Trophoblast cell (in vitro differentiated cells and primary cell): Measurements from ENCODE around the gene ZNF600.
A peak's percentile ranks its signal among the peaks of the same experiment; 100 is the strongest.
"Not testable (repeated sequence)": the region's sequence is repeated elsewhere in the genome, so short reads cannot be mapped to it uniquely, and the experiment has no call there.

Experiments
- DNase-seq, 2 donors: peaks; one replicate each; pipeline ENCODE4 v3.0.0-alpha.2; 2016
- H2AFZ ChIP-seq: 2 replicates; pipeline ENCODE4 v1.6.1; 2013; ENCODE audit warnings: low read length, moderate library complexity, mild to moderate bottlenecking; ENCODE audit not compliant: insufficient read depth, poor library complexity
- H2AK5ac ChIP-seq: 2 replicates; pipeline ENCODE4 v1.6.1; 2013; ENCODE audit warnings: mild to moderate bottlenecking, low read length
- H2BK120ac ChIP-seq: 2 replicates; pipeline ENCODE4 v1.6.1; 2013; ENCODE audit warnings: low read length, mild to moderate bottlenecking, moderate library complexity; ENCODE audit not compliant: insufficient read depth, poor library complexity
- H2BK12ac ChIP-seq: 2 replicates; pipeline ENCODE4 v1.6.1; 2013; ENCODE audit warnings: mild to moderate bottlenecking, low read length, moderate library complexity
- H2BK5ac ChIP-seq: 2 replicates; pipeline ENCODE4 v1.6.1; 2013; ENCODE audit warnings: low read length, low read depth, moderate library complexity, mild to moderate bottlenecking; ENCODE audit not compliant: poor library complexity
- H3K14ac ChIP-seq: 2 replicates; pipeline ENCODE4 v1.6.1; 2013; ENCODE audit warnings: mild to moderate bottlenecking, low read length
- H3K18ac ChIP-seq: 2 replicates; pipeline ENCODE4 v1.6.1; 2013; ENCODE audit warnings: mild to moderate bottlenecking, low read length
- H3K23ac ChIP-seq: 2 replicates; pipeline ENCODE4 v1.6.1; 2013; ENCODE audit warnings: low read length
- H3K27ac ChIP-seq: 2 replicates; pipeline ENCODE4 v1.5.1; 2013; ENCODE audit warnings: low read depth, mild to moderate bottlenecking, inconsistent platforms, low read length, moderate library complexity
- H3K27me3 ChIP-seq: 2 replicates; pipeline ENCODE4 v1.6.1; 2013; ENCODE audit warnings: inconsistent platforms, mild to moderate bottlenecking, low read length, moderate library complexity; ENCODE audit not compliant: insufficient read depth
- H3K36me3 ChIP-seq, 2 experiments: 1 replicate in 1 of 2; 2 replicates in 1 of 2; pipeline ENCODE4 v1.6.1; 2013; ENCODE audit warnings: low read length in 2 of 2, mild to moderate bottlenecking in 2 of 2, moderate library complexity in 1 of 2; ENCODE audit not compliant: insufficient read depth in 2 of 2, control insufficient read depth in 1 of 2
- H3K4ac ChIP-seq: 2 replicates; pipeline ENCODE4 v1.6.1; 2013; ENCODE audit warnings: low read depth, mild to moderate bottlenecking, low read length, moderate library complexity
- H3K4me1 ChIP-seq, 2 experiments: 1 replicate in 1 of 2; 2 replicates in 1 of 2; pipeline ENCODE4 v1.6.1; 2013; ENCODE audit warnings: low read length in 2 of 2, mild to moderate bottlenecking in 2 of 2, moderate library complexity in 1 of 2; ENCODE audit not compliant: insufficient read depth in 2 of 2, control insufficient read depth in 1 of 2
- H3K4me2 ChIP-seq: 2 replicates; pipeline ENCODE4 v1.6.1; 2013; ENCODE audit warnings: inconsistent platforms, mild to moderate bottlenecking, low read length, moderate library complexity
- H3K4me3 ChIP-seq: 2 replicates; pipeline ENCODE4 v1.5.1; 2013; ENCODE audit warnings: mild to moderate bottlenecking, low read depth, low read length, inconsistent platforms
- H3K79me1 ChIP-seq: one replicate; pipeline ENCODE4 v1.6.1; 2013; ENCODE audit warnings: low read length
- H3K79me2 ChIP-seq: 2 replicates; pipeline ENCODE4 v1.6.1; 2013; ENCODE audit warnings: low read length, mild to moderate bottlenecking; ENCODE audit not compliant: control insufficient read depth, insufficient read depth, poor library complexity
- H3K9ac ChIP-seq: 2 replicates; pipeline ENCODE4 v1.6.1; 2013; ENCODE audit warnings: mild to moderate bottlenecking, low read length
- H3K9me3 ChIP-seq: 2 replicates; pipeline ENCODE4 v1.6.1; 2013; ENCODE audit warnings: low read depth, mild to moderate bottlenecking, control low read depth, inconsistent platforms, low read length; ENCODE audit not compliant: insufficient read depth
- H4K12ac ChIP-seq: 2 replicates; pipeline ENCODE4 v1.6.1; 2013; ENCODE audit warnings: low read depth, mild to moderate bottlenecking, low read length, moderate library complexity
- H4K8ac ChIP-seq: 2 replicates; pipeline ENCODE4 v1.6.1; 2013; ENCODE audit warnings: low read depth, mild to moderate bottlenecking, low read length, moderate library complexity
- H4K91ac ChIP-seq: one replicate; pipeline ENCODE4 v1.6.1; 2013; ENCODE audit warnings: low read depth, mild to moderate bottlenecking, low read length, moderate library complexity
- WGBS: extraction: QIAGEN DNeasy Blood & Tissue Kit; methylation state at CpG from one replicate; pipeline ENCODE4 v1.1.7; 2013; ENCODE audit warnings: missing lambda C conversion rate; ENCODE audit not compliant: insufficient read length, insufficient coverage; ENCODE audit errors: extremely low coverage; 5-methylcytosine and 5-hydroxymethylcytosine counted together

The ZNF600 gene

GRCh38 chr19:52742516-52742915 lies 44.1 kb downstream of the ZNF600 start:
- H3K4me2 ChIP-seq = no peak overlapping the region
- peak overlapping the region; percentile 70 for H2BK120ac ChIP-seq
- peaks cover 15 to 26% of the 10 kb centered on the region in 2 experiments for H3K4me1 ChIP-seq
- no peak overlapping the region for H3K9ac ChIP-seq
- peak overlapping the region; percentile 58 for H4K91ac ChIP-seq
- no peaks in the 10 kb centered on the region for H3K9me3 ChIP-seq
- no peaks in the 10 kb centered on the region for H3K36me3 ChIP-seq
- H2BK5ac ChIP-seq = peak overlapping the region; percentile 49
- no CpG with 5 or more reads among the region's 3 CpGs for WGBS
- no peak overlapping the region for H4K8ac ChIP-seq
- no peak overlapping the region for H3K23ac ChIP-seq
- H3K79me1 ChIP-seq = peaks cover 30% of the 10 kb centered on the region
- no peak overlapping the region for H4K12ac ChIP-seq
- no peak overlapping the region for H3K4ac ChIP-seq
- peak overlapping the region; percentile 32 for H3K14ac ChIP-seq
- H3K4me3 ChIP-seq = no peak overlapping the region
- H3K79me2 ChIP-seq = no peaks in the 10 kb centered on the region
- no peaks in the 10 kb centered on the region for H3K27me3 ChIP-seq
- DNase-seq = peak; percentile 60 to 84
- peak overlapping the region; percentile 93 for H3K27ac ChIP-seq
- H2AK5ac ChIP-seq = no peak overlapping the region
- H2BK12ac ChIP-seq = peak overlapping the region; percentile 12
- no peak overlapping the region for H3K18ac ChIP-seq
- no peak overlapping the region for H2AFZ ChIP-seq

GRCh38 chr19:52741951-52742485 lies 44.6 kb downstream of the ZNF600 start:
- Histone ChIP-seq H2BK5ac (peak overlapping the region; percentile 49), H3K4ac (no peak overlapping the region), H3K27ac (peak overlapping the region; percentile 93), H3K9ac (no peak overlapping the region), H3K36me3 (no peaks in the 10 kb centered on the region), H2AK5ac (no peak overlapping the region), H4K91ac (peak overlapping the region; percentile 58), H3K23ac (no peak overlapping the region), H3K79me2 (no peaks in the 10 kb centered on the region), H3K4me2 (peak overlapping the region; percentile 42), H2BK12ac (peak overlapping the region; percentile 12), H4K12ac (no peak overlapping the region), H3K18ac (no peak overlapping the region), H3K14ac (peak overlapping the region; percentile 32), H3K4me1 (peaks cover 15 to 29% of the 10 kb centered on the region in 2 experiments), H2BK120ac (peak overlapping the region; percentile 70), H4K8ac (peak overlapping the region; percentile 8), H3K27me3 (no peaks in the 10 kb centered on the region), H3K4me3 (no peak overlapping the region), H2AFZ (no peak overlapping the region), H3K79me1 (peaks cover 31% of the 10 kb centered on the region), H3K9me3 (no peaks in the 10 kb centered on the region)
- DNase-seq = peak; percentile 76 to 87
- WGBS = no CpG with 5 or more reads among the region's 6 CpGs

GRCh38 chr19:52741371-52741770 lies 45.2 kb downstream of the ZNF600 start:
- peak; percentile 73 to 80 for DNase-seq
- H4K8ac ChIP-seq = peak overlapping the region; percentile 54
- peak overlapping the region; percentile 17 for H2AFZ ChIP-seq
- H2BK12ac ChIP-seq = peak overlapping the region; percentile 75
- H3K18ac ChIP-seq = peak overlapping the region; percentile 60
- H2AK5ac ChIP-seq = peak overlapping the region; percentile 84
- not testable (repeated sequence) for H3K36me3 ChIP-seq, H4K12ac ChIP-seq, H3K4me2 ChIP-seq, H3K9ac ChIP-seq, H3K79me2 ChIP-seq, H3K27me3 ChIP-seq, H3K4ac ChIP-seq, H3K9me3 ChIP-seq, H3K23ac ChIP-seq, H3K4me3 ChIP-seq
- H3K14ac ChIP-seq = peak overlapping the region; percentile 42
- H3K4me1 ChIP-seq = peaks cover 17 to 29% of the 10 kb centered on the region in 2 experiments
- peaks cover 32% of the 10 kb centered on the region for H3K79me1 ChIP-seq
- WGBS = no CpG with 5 or more reads among the region's 7 CpGs
- peak overlapping the region; percentile 93 for H3K27ac ChIP-seq
- peak overlapping the region; percentile 70 for H2BK5ac ChIP-seq
- H4K91ac ChIP-seq = peak overlapping the region; percentile 75
- H2BK120ac ChIP-seq = peak overlapping the region; percentile 78

GRCh38 chr19:52739576-52739975 lies 47.0 kb downstream of the ZNF600 start:
- Histone ChIP-seq H3K4me2 (no peak overlapping the region), H2BK12ac (peak overlapping the region; percentile 77), H4K8ac (peak overlapping the region; percentile 33), H3K27ac (no peak overlapping the region), H4K12ac (no peak overlapping the region), H3K36me3 (no peaks in the 10 kb centered on the region), H2BK5ac (no peak overlapping the region), H2BK120ac (peak overlapping the region; percentile 69), H3K9me3 (no peaks in the 10 kb centered on the region), H3K4ac (no peak overlapping the region), H4K91ac (peak overlapping the region; percentile 78), H3K23ac (no peak overlapping the region), H3K4me3 (no peak overlapping the region), H3K14ac (peak overlapping the region; percentile 71), H2AFZ (no peak overlapping the region), H3K79me2 (peaks cover 2% of the 10 kb centered on the region), H3K27me3 (no peaks in the 10 kb centered on the region), H3K4me1 (peaks cover 19 to 29% of the 10 kb centered on the region in 2 experiments), H2AK5ac (peak overlapping the region; percentile 70), H3K18ac (peak overlapping the region; percentile 56), H3K79me1 (peaks cover 39% of the 10 kb centered on the region), H3K9ac (no peak overlapping the region)
- no peak for DNase-seq
- WGBS = no CpG with 5 or more reads among the region's 14 CpGs
